ENCODE results near the gene MAGI1. TPM values are rescaled to one million over a fixed set of nuclear protein-coding genes. Genes with fewer than 3 reads are reported as not detected.
"Not testable (repeated sequence)": the region's sequence is repeated elsewhere in the genome, so short reads cannot be mapped to it uniquely, and the experiment has no call there.

The MAGI1 gene
- total RNA-seq, 2 donors from 2014 or later: 0.39 TPM; not detected in 1

GRCh38 chr3:65873869-65874268, 164.8 kb downstream of the MAGI1 start:
- Mint-ChIP-seq H3K27ac (no peak overlapping the region), H3K36me3 (no peaks in the 10 kb centered on the region), H3K9me3 (peaks cover 0 to under 1% of the 10 kb centered on the region in 2 donors)
- DNase-seq (ENCODE audit: low spot score in 2 of 2) (no peak), ATAC-seq (no peak)

- Mint-ChIP-seq H3K36me3 (no peaks in the 10 kb centered on the region), H3K27ac (no peak overlapping the region), H3K9me3 (peaks cover 0 to 4% of the 10 kb centered on the region in 2 donors)
- ATAC-seq: no peak
- no peak for DNase-seq (ENCODE audit: low spot score in 2 of 2)
Observed at GRCh38 chr3:65873028-65873427, 165.7 kb downstream of the MAGI1 start.

- Mint-ChIP-seq H3K27ac (no peak overlapping the region), H3K36me3 (no peaks in the 10 kb centered on the region), H3K9me3 (peaks cover 0 to 4% of the 10 kb centered on the region in 2 donors)
- ATAC-seq (no peak), DNase-seq (ENCODE audit: low spot score in 2 of 2) (no peak)
Observed at GRCh38 chr3:65871305-65872141, 167.2 kb downstream of the MAGI1 start.

- no peaks in the 10 kb centered on the region for H3K36me3 Mint-ChIP-seq
- no peak overlapping the region for H3K27ac Mint-ChIP-seq
- peaks cover 0 to 4% of the 10 kb centered on the region in 2 donors for H3K9me3 Mint-ChIP-seq
- ATAC-seq (no peak), DNase-seq (ENCODE audit: low spot score in 2 of 2) (no peak)
Observed at GRCh38 chr3:65869798-65870197, 168.9 kb downstream of the MAGI1 start.

- ATAC-seq (no peak), DNase-seq (ENCODE audit: low spot score in 2 of 2) (no peak)
- Mint-ChIP-seq H3K36me3 (no peaks in the 10 kb centered on the region), H3K27ac (no peak overlapping the region), H3K9me3 (peaks cover 0 to 4% of the 10 kb centered on the region in 2 donors)
Observed at GRCh38 chr3:65867463-65868210, 171.1 kb downstream of the MAGI1 start.

- H3K27ac Mint-ChIP-seq: no peak overlapping the region
- H3K36me3 Mint-ChIP-seq: no peaks in the 10 kb centered on the region
- H3K9me3 Mint-ChIP-seq: peaks cover 0 to 7% of the 10 kb centered on the region in 2 donors
- DNase-seq (ENCODE audit: low spot score in 2 of 2): no peak
- ATAC-seq: no peak
Observed at GRCh38 chr3:65864357-65864904, 174.3 kb downstream of the MAGI1 start.

GRCh38 chr3:65861718-65862117, 177.0 kb downstream of the MAGI1 start:
- H3K36me3 Mint-ChIP-seq: no peaks in the 10 kb centered on the region
- H3K9me3 Mint-ChIP-seq: peaks cover 3 to 4% of the 10 kb centered on the region in 2 donors
- no peak overlapping the region for H3K27ac Mint-ChIP-seq
- no peak for DNase-seq (ENCODE audit: low spot score in 2 of 2)
- ATAC-seq: no peak

GRCh38 chr3:65859612-65860011, 179.1 kb downstream of the MAGI1 start:
- not testable (repeated sequence) for H3K36me3 Mint-ChIP-seq; DNase-seq (ENCODE audit: low spot score in 2 of 2); ATAC-seq; H3K27ac Mint-ChIP-seq; H3K9me3 Mint-ChIP-seq

GRCh38 chr3:65858749-65859148, 180.0 kb downstream of the MAGI1 start:
- H3K36me3 Mint-ChIP-seq: no peaks in the 10 kb centered on the region
- no peak for ATAC-seq
- no peak for DNase-seq (ENCODE audit: low spot score in 2 of 2)
- peaks cover 4 to 7% of the 10 kb centered on the region in 2 donors for H3K9me3 Mint-ChIP-seq
- no peak overlapping the region for H3K27ac Mint-ChIP-seq

- no peak overlapping the region for H3K27ac Mint-ChIP-seq
- ATAC-seq (no peak), DNase-seq (ENCODE audit: low spot score in 2 of 2) (no peak)
- H3K9me3 Mint-ChIP-seq: peaks cover 4 to 6% of the 10 kb centered on the region in 2 donors
- H3K36me3 Mint-ChIP-seq: no peaks in the 10 kb centered on the region
Observed at GRCh38 chr3:65857327-65857726, 181.4 kb downstream of the MAGI1 start.

GRCh38 chr3:65856907-65857306, 181.8 kb downstream of the MAGI1 start:
- ATAC-seq (no peak), DNase-seq (ENCODE audit: low spot score in 2 of 2) (no peak)
- peaks cover 4% of the 10 kb centered on the region in 2 donors for H3K9me3 Mint-ChIP-seq
- H3K27ac Mint-ChIP-seq: no peak overlapping the region
- no peaks in the 10 kb centered on the region for H3K36me3 Mint-ChIP-seq

- H3K36me3 Mint-ChIP-seq: no peaks in the 10 kb centered on the region
- ATAC-seq: no peak
- H3K27ac Mint-ChIP-seq: no peak overlapping the region
- DNase-seq (ENCODE audit: low spot score in 2 of 2): no peak
- H3K9me3 Mint-ChIP-seq: peaks cover 4% of the 10 kb centered on the region in 2 donors
Observed at GRCh38 chr3:65855370-65856100, 183.2 kb downstream of the MAGI1 start.

- Mint-ChIP-seq H3K9me3 (peaks cover 4% of the 10 kb centered on the region in 2 donors), H3K36me3 (no peaks in the 10 kb centered on the region), H3K27ac (no peak overlapping the region)
- no peak for ATAC-seq
- no peak for DNase-seq (ENCODE audit: low spot score in 2 of 2)
Observed at GRCh38 chr3:65854606-65855304, 184.0 kb downstream of the MAGI1 start.

- DNase-seq (ENCODE audit: low spot score in 2 of 2) (no peak), ATAC-seq (no peak)
- Mint-ChIP-seq H3K27ac (no peak overlapping the region), H3K9me3 (peaks cover 0 to 4% of the 10 kb centered on the region in 2 donors), H3K36me3 (no peaks in the 10 kb centered on the region)
Observed at GRCh38 chr3:65851827-65852226, 186.9 kb downstream of the MAGI1 start.

- DNase-seq (ENCODE audit: low spot score in 2 of 2): no peak
- H3K9me3 Mint-ChIP-seq: peaks cover 0 to 4% of the 10 kb centered on the region in 2 donors
- H3K27ac Mint-ChIP-seq: no peak overlapping the region
Observed at GRCh38 chr3:65850261-65850660, 188.5 kb downstream of the MAGI1 start.

GRCh38 chr3:65848024-65848423, 190.7 kb downstream of the MAGI1 start:
- H3K36me3 Mint-ChIP-seq: no peaks in the 10 kb centered on the region
- DNase-seq (ENCODE audit: low spot score in 2 of 2) (no peak), ATAC-seq (no peak)
- no peaks in the 10 kb centered on the region for H3K9me3 Mint-ChIP-seq
- H3K27ac Mint-ChIP-seq: no peak overlapping the region

More at GRCh38 chr3:65850261-65850660, 188.5 kb downstream of the MAGI1 start:
- no peaks in the 10 kb centered on the region for H3K36me3 Mint-ChIP-seq
- ATAC-seq: no peak
